Glutamatergic neuron (in vitro differentiated cells): Measurements from ENCODE around the gene PLD1. TPM values are rescaled to one million over a fixed set of nuclear protein-coding genes. Genes with fewer than 3 reads are reported as not detected.

Experiments
- DNase-seq: peaks from one replicate; pipeline ENCODE4 v3.0.0; 2022
- H3K27ac Mint-ChIP-seq: one replicate; pipeline ENCODE4 v1.8.0; 2020; ENCODE audit warnings: mild to moderate bottlenecking, mixed read lengths, inconsistent platforms; ENCODE audit not compliant: unreplicated experiment
- H3K27me3 Mint-ChIP-seq: one replicate; pipeline ENCODE4 v1.8.0; 2020; ENCODE audit warnings: mild to moderate bottlenecking, moderate library complexity, mixed read lengths, inconsistent platforms; ENCODE audit not compliant: unreplicated experiment
- H3K36me3 Mint-ChIP-seq: one replicate; pipeline ENCODE4 v1.8.0; 2020; ENCODE audit warnings: mild to moderate bottlenecking, mixed read lengths, inconsistent platforms; ENCODE audit not compliant: unreplicated experiment
- H3K4me1 Mint-ChIP-seq: one replicate; pipeline ENCODE4 v1.8.0; 2020; ENCODE audit warnings: mild to moderate bottlenecking, low read depth, mixed read lengths, inconsistent platforms; ENCODE audit not compliant: unreplicated experiment
- H3K4me3 Mint-ChIP-seq: one replicate; pipeline ENCODE4 v1.8.0; 2020; ENCODE audit warnings: mild to moderate bottlenecking, mixed read lengths, inconsistent platforms; ENCODE audit not compliant: unreplicated experiment
- H3K9me3 Mint-ChIP-seq: one replicate; pipeline ENCODE4 v1.8.0; 2020; ENCODE audit warnings: mild to moderate bottlenecking, moderate library complexity, mixed read lengths, inconsistent platforms; ENCODE audit not compliant: unreplicated experiment
- CTCF ChIP-seq: fragments of 200-600 bp; sonication (generic); IDR thresholded peaks from one replicate; pipeline ENCODE4 v1.5.0; 2021; ENCODE audit not compliant: partially characterized antibody, unreplicated experiment
- total RNA-seq: library from RNA; stranded (reverse); fragmentation: NEBNext Ultra II Directional; extraction: Animal tissue kit (Norgen Biotek cat#: 25700); gene quantifications from one replicate; pipeline ENCODE4 v1.2.1, GENCODE V29; 2021; ENCODE audit not compliant: unreplicated experiment

Gene PLD1
- total RNA-seq, 1 donor from 2014 or later = 0.61 TPM

DNA sequence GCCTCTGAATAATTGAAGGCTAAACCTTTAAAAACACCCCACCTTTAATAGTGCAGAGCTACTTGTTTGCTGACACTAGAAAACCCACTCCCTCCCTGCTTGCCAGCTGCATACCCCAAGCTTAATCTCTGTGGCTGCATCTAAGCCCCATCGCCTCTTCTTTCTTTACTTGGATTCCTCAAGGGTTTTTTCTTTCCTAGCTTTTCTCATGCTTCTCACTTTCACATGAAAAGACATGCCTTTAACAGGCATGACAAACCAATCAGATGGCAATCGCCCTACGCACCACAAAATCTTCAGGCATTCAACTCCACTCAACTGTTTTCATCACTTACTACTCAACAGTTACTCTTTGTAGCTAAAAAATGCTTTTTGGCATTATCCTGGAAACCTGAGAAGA lies 77.5 kb downstream of the PLD1 start:
- Mint-ChIP-seq H3K4me1 (peaks cover 2% of the 10 kb centered on the region), H3K27ac (no peak overlapping the region), H3K27me3 (no peaks in the 10 kb centered on the region), H3K36me3 (no peaks in the 10 kb centered on the region), H3K4me3 (no peak overlapping the region), H3K9me3 (no peaks in the 10 kb centered on the region)
- TF ChIP-seq CTCF = no peak
- no peak for DNase-seq

- no peak for DNase-seq
Observed at GRCh38 chr3:171731691-171732090, 78.6 kb downstream of the PLD1 start.

GRCh38 chr3:171729452-171730334 lies 80.6 kb downstream of the PLD1 start:
- Mint-ChIP-seq H3K9me3 (no peaks in the 10 kb centered on the region), H3K36me3 (no peaks in the 10 kb centered on the region), H3K4me3 (no peak overlapping the region), H3K27ac (no peak overlapping the region), H3K4me1 (no peaks in the 10 kb centered on the region), H3K27me3 (no peaks in the 10 kb centered on the region)
- no peak for TF ChIP-seq CTCF
- no peak for DNase-seq

More at GRCh38 chr3:171731691-171732090, 78.6 kb downstream of the PLD1 start:
- Mint-ChIP-seq H3K4me3 (no peak overlapping the region), H3K4me1 (peaks cover 2% of the 10 kb centered on the region), H3K27me3 (no peaks in the 10 kb centered on the region), H3K9me3 (no peaks in the 10 kb centered on the region), H3K36me3 (no peaks in the 10 kb centered on the region), H3K27ac (no peak overlapping the region)
- TF ChIP-seq CTCF = no peak

DNA sequence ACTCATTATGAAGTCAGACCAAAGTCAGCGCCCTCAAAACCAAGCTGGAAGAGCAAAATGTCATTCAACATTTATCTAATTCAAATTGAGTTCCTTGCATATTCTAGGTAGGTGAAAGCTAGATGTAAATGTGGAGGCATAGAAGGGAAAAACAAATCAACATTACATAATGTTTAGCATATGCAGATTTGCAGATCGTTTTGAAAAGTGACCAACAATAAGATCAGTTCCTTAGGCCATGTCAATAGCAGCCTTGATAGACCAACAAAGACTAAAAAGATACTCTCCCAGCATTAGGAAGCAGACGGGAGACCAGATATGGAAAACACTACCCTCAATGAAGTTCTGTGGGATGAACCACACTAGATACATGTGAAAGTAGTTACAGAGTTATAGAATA lies 83.0 kb downstream of the PLD1 start:
- H3K9me3 Mint-ChIP-seq = no peaks in the 10 kb centered on the region
- no peak overlapping the region for H3K27ac Mint-ChIP-seq
- H3K36me3 Mint-ChIP-seq = no peaks in the 10 kb centered on the region
- H3K4me3 Mint-ChIP-seq = no peak overlapping the region
- no peaks in the 10 kb centered on the region for H3K27me3 Mint-ChIP-seq
- no peak for DNase-seq
- no peak for TF ChIP-seq CTCF
- H3K4me1 Mint-ChIP-seq = no peaks in the 10 kb centered on the region

DNA sequence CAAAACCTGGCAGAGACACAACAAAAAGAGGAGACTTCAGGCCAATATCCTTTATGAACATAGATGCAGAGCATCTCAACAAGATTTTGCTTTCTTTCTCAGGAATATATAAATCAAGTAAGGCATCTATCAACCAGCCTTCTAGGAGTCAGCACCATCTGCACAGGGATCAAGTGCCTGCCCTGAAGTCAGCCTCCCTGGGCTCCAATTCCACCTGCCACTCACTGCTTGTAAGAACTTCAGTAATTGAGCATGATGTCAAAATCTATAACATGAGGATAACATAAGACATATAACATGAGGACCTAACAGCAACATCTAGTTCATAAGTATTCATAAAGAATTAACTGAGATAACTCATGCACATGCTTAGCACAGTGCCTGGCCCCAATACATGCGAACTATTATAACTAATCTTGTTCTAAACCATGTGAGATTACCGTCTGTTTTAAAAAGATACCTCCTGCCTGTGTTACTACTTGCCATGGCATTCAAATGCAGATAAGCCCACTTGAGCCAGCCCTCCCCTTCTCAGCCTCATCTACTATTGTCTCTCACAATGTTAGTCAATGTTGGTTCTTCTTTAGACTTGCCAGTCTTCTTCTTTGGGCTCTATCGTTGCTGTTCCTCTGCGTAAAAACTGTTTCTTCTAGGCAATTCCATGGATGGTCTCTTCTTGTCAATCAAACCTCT lies 91.6 kb downstream of the PLD1 start:
- peaks cover 9% of the 10 kb centered on the region for H3K36me3 Mint-ChIP-seq
- no peak for TF ChIP-seq CTCF
- H3K27me3 Mint-ChIP-seq = no peaks in the 10 kb centered on the region
- peaks cover 5% of the 10 kb centered on the region for H3K9me3 Mint-ChIP-seq
- H3K4me3 Mint-ChIP-seq = no peak overlapping the region
- no peaks in the 10 kb centered on the region for H3K4me1 Mint-ChIP-seq
- no peak overlapping the region for H3K27ac Mint-ChIP-seq
- DNase-seq = no peak
